GM12864 (cell line): ENCODE measurements around the gene HSPBP1.
"Not testable (repeated sequence)": the region's sequence is repeated elsewhere in the genome, so short reads cannot be mapped to it uniquely, and the experiment has no call there.

Experiments
- DNase-seq: peaks from one replicate; pipeline ENCODE4 v3.0.0-alpha.2; 2011; ENCODE audit warnings: low read depth
- H3K4me3 ChIP-seq: 2 replicates; pipeline ENCODE4 v1.5.1; 2011; ENCODE audit warnings: mild to moderate bottlenecking, low read depth, low read length, control low read depth
- CTCF ChIP-seq: IDR thresholded peaks from 2 replicates; pipeline ENCODE4 v1.5.1; 2011; ENCODE audit warnings: low read depth, mild to moderate bottlenecking, moderate library complexity, low read length, control low read depth, inconsistent platforms; ENCODE audit errors: missing control alignments

Gene HSPBP1, protein sequence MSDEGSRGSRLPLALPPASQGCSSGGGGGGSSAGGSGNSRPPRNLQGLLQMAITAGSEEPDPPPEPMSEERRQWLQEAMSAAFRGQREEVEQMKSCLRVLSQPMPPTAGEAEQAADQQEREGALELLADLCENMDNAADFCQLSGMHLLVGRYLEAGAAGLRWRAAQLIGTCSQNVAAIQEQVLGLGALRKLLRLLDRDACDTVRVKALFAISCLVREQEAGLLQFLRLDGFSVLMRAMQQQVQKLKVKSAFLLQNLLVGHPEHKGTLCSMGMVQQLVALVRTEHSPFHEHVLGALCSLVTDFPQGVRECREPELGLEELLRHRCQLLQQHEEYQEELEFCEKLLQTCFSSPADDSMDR

GRCh38 chr19:55279770-55280643 lies at the start of gene HSPBP1:
Gene HSPBP1, minus strand, starts transcription at chr19:55280110. Its CDS starts 502 bp downstream, at chr19:55279608.
- TF ChIP-seq CTCF, result no peak
- H3K4me3 ChIP-seq, result peak within 1 kb of the TSS; percentile 73
- DNase-seq, result peak; percentile 93

GRCh38 chr19:55328774-55329318 lies 48.9 kb upstream of the HSPBP1 start:
- not testable (repeated sequence) for DNase-seq, H3K4me3 ChIP-seq

DNA sequence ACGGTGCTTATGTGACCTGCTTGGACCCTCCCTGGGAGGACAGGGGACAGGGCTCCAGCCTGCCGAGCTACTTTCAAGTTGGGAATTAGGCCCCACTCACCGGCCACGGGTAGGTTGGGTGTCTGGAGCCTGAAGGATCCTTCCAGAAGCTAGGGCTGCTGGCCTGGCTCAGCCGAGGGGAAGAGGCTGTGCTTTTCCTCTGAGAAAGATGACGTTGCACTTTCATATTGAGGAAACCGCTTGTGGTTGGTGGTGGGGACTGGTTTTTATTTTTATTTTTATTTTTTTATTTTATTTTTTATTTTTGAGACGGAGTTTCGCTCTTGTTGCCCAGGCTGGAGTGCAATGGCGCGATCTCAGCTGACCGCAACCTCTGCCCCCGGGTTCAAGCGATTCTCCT lies 45.3 kb upstream of the HSPBP1 start, which contains the start of gene TMEM150B:
Gene TMEM150B (minus strand): TSS at position 170 of the 400 bp plus-strand sequence. CDS start 4,305 bp downstream, outside the sequence.
- no peak within 1 kb of the TSS; the same call in 1 of the 2 replicates for H3K4me3 ChIP-seq
- DNase-seq, result no peak
- no peak for TF ChIP-seq CTCF

DNA sequence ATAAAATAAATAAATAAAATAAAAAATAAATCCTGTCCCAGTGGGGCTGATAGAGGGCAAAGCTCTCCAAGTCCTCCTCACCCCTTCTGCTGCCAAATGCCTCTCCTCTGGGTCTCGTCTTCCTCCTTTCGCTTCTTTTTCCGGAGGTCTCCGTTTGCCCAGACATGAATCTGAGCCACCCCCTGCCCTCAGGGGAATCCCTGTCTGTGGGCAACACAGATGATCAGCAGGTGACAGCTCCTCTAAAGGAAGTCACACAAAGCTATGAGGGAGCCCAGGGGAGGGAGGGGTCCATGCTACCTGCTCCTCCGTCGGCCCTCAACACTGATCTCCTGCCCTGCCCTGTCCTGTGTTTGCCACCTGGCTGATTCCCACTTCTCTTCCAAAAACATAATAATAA lies 44.8 kb upstream of the HSPBP1 start:
- no peak overlapping the region; the same call in 1 of the 2 replicates for H3K4me3 ChIP-seq
- TF ChIP-seq CTCF, result no peak
- DNase-seq, result no peak

- DNase-seq, result no peak
- no peak overlapping the region for H3K4me3 ChIP-seq
Measured at GRCh38 chr19:55322204-55322885, 42.4 kb upstream of the HSPBP1 start.

GRCh38 chr19:55321466-55322137 lies 41.7 kb upstream of the HSPBP1 start:
- no peak for TF ChIP-seq CTCF
- no peak overlapping the region for H3K4me3 ChIP-seq

More at GRCh38 chr19:55322204-55322885, 42.4 kb upstream of the HSPBP1 start:
- TF ChIP-seq CTCF, result no peak

More at GRCh38 chr19:55321466-55322137, 41.7 kb upstream of the HSPBP1 start:
- no peak for DNase-seq
